Measurements from ENCODE around the gene HAUS3.

GRCh38 chr4:2281575-2282343, 39.8 kb upstream of the HAUS3 start:
- TF ChIP-seq CTCF (IDR thresholded peaks at IDR 0.05) (no peak), EZH2 (IDR thresholded peaks at IDR 0.05) (no peak), EZH2phosphoT487 (IDR thresholded peaks at IDR 0.05) (no peak)

Data from neural progenitor cell (in vitro differentiated cells).